22Rv1 (cell line): ENCODE results near the gene CENATAC.
"Not testable (repeated sequence)": the region's sequence is repeated elsewhere in the genome, so short reads cannot be mapped to it uniquely, and the experiment has no call there.

Experiments used
- H3K27ac ChIP-seq: fragments of 450-650 bp; 2 replicates; pipeline ENCODE4 v1.5.1; 2017
- CTCF ChIP-seq: fragments of 450-650 bp; IDR thresholded peaks from 2 replicates; pipeline ENCODE4 v1.5.1; 2017; ENCODE audit warnings: mild to moderate bottlenecking
- ZFX ChIP-seq: fragments of 450-650 bp; IDR thresholded peaks from 2 replicates; pipeline ENCODE4 v1.6.1; 2017; ENCODE audit warnings: antibody characterized with exemption, borderline replicate concordance

Gene CENATAC

GRCh38 chr11:118997627-118998387, at the start of gene CENATAC:
CENATAC (plus strand) TSS chr11:118998138; CDS start chr11:118998198, 60 bp downstream.
- TF ChIP-seq CTCF (no peak), ZFX (no peak)

GRCh38 chr11:118953265-118953664, 44.7 kb upstream of the CENATAC start:
- TF ChIP-seq CTCF (no peak), ZFX (no peak)
- no peak overlapping the region for H3K27ac ChIP-seq

More at GRCh38 chr11:118997627-118998387, at the start of gene CENATAC:
- H3K27ac ChIP-seq, result peak within 1 kb of the TSS; percentile 78

GRCh38 chr11:118953976-118954375, 44.0 kb upstream of the CENATAC start:
- not testable (repeated sequence) for H3K27ac ChIP-seq

GRCh38 chr11:118956094-118956846, 41.7 kb upstream of the CENATAC start, which contains the start of gene UPK2:
UPK2 (plus strand) TSS chr11:118956298; CDS start chr11:118956351, 53 bp downstream.
- no peak within 1 kb of the TSS for H3K27ac ChIP-seq
- TF ChIP-seq ZFX (no peak), CTCF (peak; percentile 90)

GRCh38 chr11:118956847-118957469, 41.0 kb upstream of the CENATAC start:
- TF ChIP-seq ZFX (no peak), CTCF (peak; percentile 43)
- no peak overlapping the region for H3K27ac ChIP-seq

- no peak for TF ChIP-seq CTCF
- no peak for TF ChIP-seq ZFX
- H3K27ac ChIP-seq, result no peak overlapping the region
These were observed 40.4 kb upstream of the CENATAC start for GRCh38 chr11:118957549-118957948.

- no peak overlapping the region for H3K27ac ChIP-seq
- TF ChIP-seq ZFX (no peak), CTCF (no peak)
These were observed 40.0 kb upstream of the CENATAC start for GRCh38 chr11:118957968-118958367.
